Measurements from ENCODE around the gene GALNT2. TPM values are rescaled to one million over a fixed set of nuclear protein-coding genes. Genes with fewer than 3 reads are reported as not detected.

GALNT2 gene
- total and polyA plus RNA-seq, 10 donors = 7.9 to 44.8 (median 36.9) TPM

DNA sequence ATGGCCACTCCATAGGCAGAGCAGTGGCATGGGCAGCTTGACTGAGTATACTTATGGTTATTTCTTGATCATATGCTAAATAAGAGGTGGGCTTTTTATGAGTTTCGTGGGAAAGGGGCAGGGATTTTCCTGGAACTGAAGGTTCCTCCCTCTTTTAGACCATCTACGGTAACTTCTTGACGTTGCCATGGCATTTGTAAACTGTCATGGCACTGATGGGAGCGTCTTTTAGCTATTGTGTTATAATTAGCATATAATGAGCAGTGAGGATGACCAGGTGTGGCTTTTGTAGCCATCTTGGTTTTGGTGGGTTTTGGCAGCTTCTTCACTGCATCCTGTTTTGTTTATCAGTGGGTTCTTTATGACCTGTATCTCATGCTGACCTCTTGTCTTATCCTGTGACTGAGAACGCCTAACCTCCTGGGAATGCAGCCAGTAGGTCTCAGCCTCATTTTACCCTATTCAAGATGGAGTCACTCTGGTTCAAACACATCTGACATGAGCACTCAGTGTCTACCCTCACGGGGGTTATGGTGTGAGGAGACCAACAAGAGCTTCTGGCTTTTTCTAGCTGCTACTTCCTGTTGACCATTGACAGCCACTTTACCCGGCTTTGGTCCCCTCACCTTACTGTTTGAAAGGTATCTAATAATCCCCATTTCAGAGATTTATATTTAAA, 71.7 kb downstream of the GALNT2 start:
- no peaks in the 10 kb centered on the region for H3K27me3 ChIP-seq (replicated peaks in 1 of 7)
- intact Hi-C loops (cut with DNase I; ENCODE audit: low total_unique reads) = no loop called here
- H3K4me1 ChIP-seq = peaks cover 0 to 45% (median 20%) of the 10 kb centered on the region in 6 donors
- TF ChIP-seq POLR2AphosphoS5 (IDR thresholded peaks at IDR 0.05) (no peak), POLR2A (IDR thresholded peaks at IDR 0.05) (no peak)
- TF ChIP-seq, protein P1, sequence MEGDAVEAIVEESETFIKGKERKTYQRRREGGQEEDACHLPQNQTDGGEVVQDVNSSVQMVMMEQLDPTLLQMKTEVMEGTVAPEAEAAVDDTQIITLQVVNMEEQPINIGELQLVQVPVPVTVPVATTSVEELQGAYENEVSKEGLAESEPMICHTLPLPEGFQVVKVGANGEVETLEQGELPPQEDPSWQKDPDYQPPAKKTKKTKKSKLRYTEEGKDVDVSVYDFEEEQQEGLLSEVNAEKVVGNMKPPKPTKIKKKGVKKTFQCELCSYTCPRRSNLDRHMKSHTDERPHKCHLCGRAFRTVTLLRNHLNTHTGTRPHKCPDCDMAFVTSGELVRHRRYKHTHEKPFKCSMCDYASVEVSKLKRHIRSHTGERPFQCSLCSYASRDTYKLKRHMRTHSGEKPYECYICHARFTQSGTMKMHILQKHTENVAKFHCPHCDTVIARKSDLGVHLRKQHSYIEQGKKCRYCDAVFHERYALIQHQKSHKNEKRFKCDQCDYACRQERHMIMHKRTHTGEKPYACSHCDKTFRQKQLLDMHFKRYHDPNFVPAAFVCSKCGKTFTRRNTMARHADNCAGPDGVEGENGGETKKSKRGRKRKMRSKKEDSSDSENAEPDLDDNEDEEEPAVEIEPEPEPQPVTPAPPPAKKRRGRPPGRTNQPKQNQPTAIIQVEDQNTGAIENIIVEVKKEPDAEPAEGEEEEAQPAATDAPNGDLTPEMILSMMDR (IDR thresholded peaks at IDR 0.05 in 8 of 11, conservative IDR thresholded peaks at IDR 0.05 in 3 of 11) = no peak
- no peak for DNase-seq
- peaks cover 0 to 6% (median 0%) of the 10 kb centered on the region in 6 donors for H3K36me3 ChIP-seq
- no peaks in the 10 kb centered on the region for H3K9me3 ChIP-seq
- H3K4me3 ChIP-seq = no peak overlapping the region
- H3K27ac ChIP-seq = no peak overlapping the region
- WGBS, 5 donors = 82 to 92% (median 86%) methylated on average over 7 of the region's 7 CpGs

DNA sequence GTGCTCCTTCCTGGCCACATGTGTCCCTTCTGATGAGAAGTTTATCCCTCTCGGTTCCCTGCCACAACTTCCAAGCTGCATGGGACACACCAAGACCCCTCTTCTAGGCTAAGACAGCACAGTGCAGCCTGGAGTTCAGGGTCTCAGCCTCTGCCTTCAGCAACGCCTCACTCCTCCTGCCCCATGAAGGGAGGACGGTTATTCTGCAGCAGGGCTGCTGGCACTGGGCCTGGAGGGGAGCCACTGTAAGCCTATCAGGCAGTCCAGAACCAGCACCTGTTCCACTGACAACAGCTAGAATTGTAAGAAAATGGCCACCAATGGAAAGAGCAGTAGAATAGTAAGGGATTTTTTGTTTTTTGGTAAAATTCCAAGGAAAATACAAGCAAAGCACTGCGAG, 72.3 kb downstream of the GALNT2 start:
- Histone ChIP-seq H3K4me1 (peaks cover 0 to 45% (median 23%) of the 10 kb centered on the region in 6 donors), H3K27me3 (replicated peaks in 1 of 7) (no peaks in the 10 kb centered on the region), H3K27ac (no peak overlapping the region), H3K4me3 (no peak overlapping the region), H3K36me3 (peaks cover 0 to 6% (median 0%) of the 10 kb centered on the region in 6 donors), H3K9me3 (no peaks in the 10 kb centered on the region)
- intact Hi-C loops (cut with DNase I; ENCODE audit: low total_unique reads) = no loop called here
- TF ChIP-seq, protein P1 (IDR thresholded peaks at IDR 0.05 in 8 of 11, conservative IDR thresholded peaks at IDR 0.05 in 3 of 11) = no peak
- TF ChIP-seq POLR2A (IDR thresholded peaks at IDR 0.05) = no peak
- TF ChIP-seq POLR2AphosphoS5 (IDR thresholded peaks at IDR 0.05) = no peak
- WGBS, 5 donors = 90 to 99% (median 93%) methylated on average over 4 of the region's 4 CpGs
- DNase-seq = no peak

DNA sequence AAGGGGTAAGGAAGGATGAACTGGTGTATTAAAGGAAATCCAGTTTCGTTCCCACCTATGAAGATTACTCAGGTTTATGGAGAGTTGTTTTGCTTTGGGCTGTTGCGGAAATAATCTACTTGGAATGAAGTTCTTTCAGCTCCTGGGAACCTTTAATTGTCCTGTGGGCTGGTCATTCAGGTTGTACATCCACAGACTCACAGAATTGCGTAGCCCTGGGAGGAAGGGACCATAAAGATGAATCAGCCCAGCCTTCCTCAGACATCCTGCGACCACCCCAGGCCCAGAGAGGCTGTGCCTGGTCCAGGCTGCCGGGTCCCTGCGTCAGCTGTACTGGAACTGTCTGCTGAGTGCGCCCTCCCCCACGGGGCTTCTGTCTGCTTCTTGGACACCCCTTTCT, 72.7 kb downstream of the GALNT2 start:
- Histone ChIP-seq H3K4me3 (no peak overlapping the region), H3K27me3 (replicated peaks in 1 of 7) (no peaks in the 10 kb centered on the region), H3K4me1 (peaks cover 0 to 46% (median 25%) of the 10 kb centered on the region in 6 donors), H3K9me3 (no peaks in the 10 kb centered on the region), H3K36me3 (peaks cover 0 to 6% (median 0%) of the 10 kb centered on the region in 6 donors), H3K27ac (no peak overlapping the region)
- DNase-seq = no peak
- 86 to 97% (median 93%) methylated on average over 7 to 8 of the region's 8 CpGs for WGBS, 5 donors
- intact Hi-C loops (cut with DNase I; ENCODE audit: low total_unique reads) = no loop called here
- no peak for TF ChIP-seq POLR2A (IDR thresholded peaks at IDR 0.05)
- TF ChIP-seq POLR2AphosphoS5 (IDR thresholded peaks at IDR 0.05) = no peak
- TF ChIP-seq, protein P1 (IDR thresholded peaks at IDR 0.05 in 8 of 11, conservative IDR thresholded peaks at IDR 0.05 in 3 of 11) = no peak

DNA sequence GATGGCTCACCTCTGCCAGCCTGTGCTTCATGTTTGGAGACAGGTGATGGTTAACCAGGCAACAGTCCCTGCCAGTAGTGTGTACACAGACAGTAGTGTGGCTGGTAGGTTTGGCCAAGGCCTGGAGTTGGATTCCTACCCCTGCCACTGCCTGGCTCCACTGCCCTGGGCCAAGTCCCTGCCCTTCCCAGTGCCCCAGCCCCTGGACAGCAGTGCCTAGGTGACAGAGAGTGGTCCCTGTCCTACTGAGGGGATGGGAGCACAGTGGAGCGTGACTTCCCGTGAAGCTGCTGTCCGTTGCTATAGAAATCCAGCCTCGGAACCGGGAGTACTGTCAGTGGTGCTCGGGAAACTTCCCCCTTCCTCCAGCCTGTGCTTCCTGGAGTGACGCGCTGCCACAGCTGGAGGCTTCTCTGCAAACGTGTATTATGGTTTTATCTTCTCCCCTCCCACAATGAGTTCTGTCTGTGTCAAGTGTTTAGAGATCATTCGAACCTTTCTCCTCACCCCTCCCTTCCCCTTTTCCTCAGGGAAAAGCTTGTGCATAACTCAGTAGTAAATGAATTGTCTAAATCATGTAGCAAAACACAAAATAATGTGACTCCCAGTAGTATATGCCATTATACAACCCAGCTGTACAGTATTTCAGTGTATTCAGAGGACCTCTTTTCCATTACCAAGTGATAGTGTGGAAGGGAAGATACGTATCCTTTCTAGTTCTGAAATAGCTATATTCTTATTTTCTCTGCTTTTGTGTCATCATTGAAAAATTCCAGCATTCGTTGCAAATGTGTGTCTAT, 73.4 kb downstream of the GALNT2 start:
- 48 to 66% (median 65%) methylated on average over 12 of the region's 12 CpGs for WGBS, 5 donors
- no peak for DNase-seq
- peaks cover 0 to 6% (median 0%) of the 10 kb centered on the region in 6 donors for H3K36me3 ChIP-seq
- H3K27me3 ChIP-seq (replicated peaks in 1 of 7) = no peaks in the 10 kb centered on the region
- H3K4me3 ChIP-seq = no peak overlapping the region
- H3K4me1 ChIP-seq = peaks cover 1 to 53% (median 32%) of the 10 kb centered on the region in 6 donors
- H3K27ac ChIP-seq = no peak overlapping the region
- TF ChIP-seq, protein P1 (IDR thresholded peaks at IDR 0.05 in 8 of 11, conservative IDR thresholded peaks at IDR 0.05 in 3 of 11) = no peak
- TF ChIP-seq POLR2AphosphoS5 (IDR thresholded peaks at IDR 0.05) (no peak), POLR2A (IDR thresholded peaks at IDR 0.05) (no peak)
- H3K9me3 ChIP-seq = no peaks in the 10 kb centered on the region
- intact Hi-C loops (cut with DNase I; ENCODE audit: low total_unique reads) = no loop called here

Measured in spleen (tissue), 11 donors.